ENCODE results near the gene CFAP298.

Gene CFAP298

GRCh38 chr21:32599526-32599925 is 12.7 kb downstream of the CFAP298 start:
- in situ Hi-C loops (cut with HindIII; ENCODE audit: low sequenced_read_pairs), result no loop called here

GRCh38 chr21:32599091-32599490 is 13.1 kb downstream of the CFAP298 start:
- in situ Hi-C loops (cut with HindIII; ENCODE audit: low sequenced_read_pairs), result no loop called here

- in situ Hi-C loops (cut with HindIII; ENCODE audit: low sequenced_read_pairs), result no loop called here
These were observed 15.0 kb downstream of the CFAP298 start for GRCh38 chr21:32597205-32597604.

- in situ Hi-C loops (cut with HindIII; ENCODE audit: low sequenced_read_pairs), result no loop called here
These were observed 16.7 kb downstream of the CFAP298 start for GRCh38 chr21:32595431-32595830.

- in situ Hi-C loops (cut with HindIII; ENCODE audit: low sequenced_read_pairs), result no loop called here
These were observed 18.5 kb downstream of the CFAP298 start for GRCh38 chr21:32593690-32594089.

- in situ Hi-C loops (cut with HindIII; ENCODE audit: low sequenced_read_pairs), result no loop called here
These were observed 19.2 kb downstream of the CFAP298 start for GRCh38 chr21:32592929-32593502.

- in situ Hi-C loops (cut with HindIII; ENCODE audit: low sequenced_read_pairs), result no loop called here
These were observed 22.0 kb downstream of the CFAP298 start for GRCh38 chr21:32590130-32590529.

GRCh38 chr21:32587651-32588050 is 24.5 kb downstream of the CFAP298 start:
- in situ Hi-C loops (cut with HindIII; ENCODE audit: low sequenced_read_pairs), result no loop called here

GRCh38 chr21:32587120-32587519 is 25.1 kb downstream of the CFAP298 start:
- in situ Hi-C loops (cut with HindIII; ENCODE audit: low sequenced_read_pairs), result no loop called here

- in situ Hi-C loops (cut with HindIII; ENCODE audit: low sequenced_read_pairs), result no loop called here
These were observed 26.2 kb downstream of the CFAP298 start for GRCh38 chr21:32585970-32586369.

- in situ Hi-C loops (cut with HindIII; ENCODE audit: low sequenced_read_pairs), result no loop called here
These were observed 27.0 kb downstream of the CFAP298 start, which contains the start of gene TCP10L for GRCh38 chr21:32585042-32585710. Gene TCP10L, minus strand, starts transcription at chr21:32585523. Its CDS starts 1,219 bp downstream, at chr21:32584304.

GRCh38 chr21:32584472-32584871 is 27.7 kb downstream of the CFAP298 start:
- in situ Hi-C loops (cut with HindIII; ENCODE audit: low sequenced_read_pairs), result no loop called here

- in situ Hi-C loops (cut with HindIII; ENCODE audit: low sequenced_read_pairs), result no loop called here
These were observed 30.4 kb downstream of the CFAP298 start for GRCh38 chr21:32581732-32582131.

- in situ Hi-C loops (cut with HindIII; ENCODE audit: low sequenced_read_pairs), result no loop called here
These were observed 31.2 kb downstream of the CFAP298 start for GRCh38 chr21:32580949-32581348.

GRCh38 chr21:32578107-32578691 is 34.0 kb downstream of the CFAP298 start:
- in situ Hi-C loops (cut with HindIII; ENCODE audit: low sequenced_read_pairs), result no loop called here

- in situ Hi-C loops (cut with HindIII; ENCODE audit: low sequenced_read_pairs), result no loop called here
These were observed 36.2 kb downstream of the CFAP298 start for GRCh38 chr21:32576011-32576410.

GRCh38 chr21:32574946-32575925 is 36.9 kb downstream of the CFAP298 start:
- in situ Hi-C loops (cut with HindIII; ENCODE audit: low sequenced_read_pairs), result no loop called here

GRCh38 chr21:32572574-32573420 is 39.4 kb downstream of the CFAP298 start:
- in situ Hi-C loops (cut with HindIII; ENCODE audit: low sequenced_read_pairs), result no loop called here

GRCh38 chr21:32570456-32570855 is 41.7 kb downstream of the CFAP298 start:
- in situ Hi-C loops (cut with HindIII; ENCODE audit: low sequenced_read_pairs), result no loop called here

All from DLD1 (cell line).